Measurements from ENCODE around the gene SLC25A18.
"Not testable (repeated sequence)": the region's sequence is repeated elsewhere in the genome, so short reads cannot be mapped to it uniquely, and the experiment has no call there.

The SLC25A18 gene

DNA sequence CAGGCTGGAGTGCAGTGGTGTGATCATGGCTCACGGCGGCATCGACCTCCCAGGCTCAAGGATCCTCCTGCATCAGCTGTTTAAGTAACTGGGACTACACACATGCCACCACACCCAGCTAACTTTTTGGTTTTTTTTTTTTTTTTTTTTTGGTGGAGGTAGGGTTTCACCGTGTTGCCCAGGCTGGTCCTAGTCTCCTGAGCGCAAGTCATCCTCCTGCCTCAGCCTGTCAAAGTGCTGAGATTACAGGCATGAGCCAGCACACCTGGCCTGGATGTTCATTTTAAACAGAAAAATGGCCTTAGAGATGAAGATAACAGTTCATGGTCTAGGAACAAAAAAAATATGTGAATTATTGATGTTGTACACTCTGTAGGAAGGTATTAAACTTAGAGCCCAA is 13.6 kb upstream of the SLC25A18 start:
- TF ChIP-seq, protein P1, sequence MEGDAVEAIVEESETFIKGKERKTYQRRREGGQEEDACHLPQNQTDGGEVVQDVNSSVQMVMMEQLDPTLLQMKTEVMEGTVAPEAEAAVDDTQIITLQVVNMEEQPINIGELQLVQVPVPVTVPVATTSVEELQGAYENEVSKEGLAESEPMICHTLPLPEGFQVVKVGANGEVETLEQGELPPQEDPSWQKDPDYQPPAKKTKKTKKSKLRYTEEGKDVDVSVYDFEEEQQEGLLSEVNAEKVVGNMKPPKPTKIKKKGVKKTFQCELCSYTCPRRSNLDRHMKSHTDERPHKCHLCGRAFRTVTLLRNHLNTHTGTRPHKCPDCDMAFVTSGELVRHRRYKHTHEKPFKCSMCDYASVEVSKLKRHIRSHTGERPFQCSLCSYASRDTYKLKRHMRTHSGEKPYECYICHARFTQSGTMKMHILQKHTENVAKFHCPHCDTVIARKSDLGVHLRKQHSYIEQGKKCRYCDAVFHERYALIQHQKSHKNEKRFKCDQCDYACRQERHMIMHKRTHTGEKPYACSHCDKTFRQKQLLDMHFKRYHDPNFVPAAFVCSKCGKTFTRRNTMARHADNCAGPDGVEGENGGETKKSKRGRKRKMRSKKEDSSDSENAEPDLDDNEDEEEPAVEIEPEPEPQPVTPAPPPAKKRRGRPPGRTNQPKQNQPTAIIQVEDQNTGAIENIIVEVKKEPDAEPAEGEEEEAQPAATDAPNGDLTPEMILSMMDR (IDR thresholded peaks at IDR 0.05; ENCODE audit: control insufficient read depth, extremely low read depth, insufficient read depth), result no peak
- no peak for DNase-seq (ENCODE audit: low read depth)
- no peak overlapping the region for H3K4me3 ChIP-seq (ENCODE audit: low read depth, low read length)

DNA sequence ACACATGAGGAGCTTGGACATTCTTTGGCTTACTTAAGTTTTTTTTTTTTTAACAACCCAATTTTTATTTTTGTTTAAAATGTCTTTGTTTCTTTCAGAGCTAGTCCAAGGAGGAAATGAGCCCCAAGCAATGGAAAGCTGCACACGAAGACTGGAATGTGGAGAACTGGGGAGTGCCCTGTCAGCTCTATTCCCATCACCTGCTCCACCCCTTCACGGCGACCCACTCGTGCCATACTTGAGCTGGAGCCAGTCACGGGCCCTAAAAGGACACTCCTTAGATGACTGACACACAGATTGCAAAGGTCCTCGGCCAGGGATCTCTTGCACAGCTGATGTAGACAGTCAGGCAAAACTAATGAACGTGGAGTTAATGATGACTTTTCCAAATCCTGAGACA is 10.6 kb upstream of the SLC25A18 start:
- no peak for DNase-seq (ENCODE audit: low read depth)

GRCh38 chr22:17554814-17555213 is 8.5 kb upstream of the SLC25A18 start:
- TF ChIP-seq, protein P1 (IDR thresholded peaks at IDR 0.05; ENCODE audit: control insufficient read depth, extremely low read depth, insufficient read depth), result no peak
- no peak overlapping the region for H3K4me3 ChIP-seq (ENCODE audit: low read depth, low read length)
- DNase-seq (ENCODE audit: low read depth), result no peak

More for the DNA sequence above, 10.6 kb upstream of the SLC25A18 start:
- no peak overlapping the region for H3K4me3 ChIP-seq (ENCODE audit: low read depth, low read length)
- TF ChIP-seq, protein P1 (IDR thresholded peaks at IDR 0.05; ENCODE audit: control insufficient read depth, extremely low read depth, insufficient read depth), result no peak

DNA sequence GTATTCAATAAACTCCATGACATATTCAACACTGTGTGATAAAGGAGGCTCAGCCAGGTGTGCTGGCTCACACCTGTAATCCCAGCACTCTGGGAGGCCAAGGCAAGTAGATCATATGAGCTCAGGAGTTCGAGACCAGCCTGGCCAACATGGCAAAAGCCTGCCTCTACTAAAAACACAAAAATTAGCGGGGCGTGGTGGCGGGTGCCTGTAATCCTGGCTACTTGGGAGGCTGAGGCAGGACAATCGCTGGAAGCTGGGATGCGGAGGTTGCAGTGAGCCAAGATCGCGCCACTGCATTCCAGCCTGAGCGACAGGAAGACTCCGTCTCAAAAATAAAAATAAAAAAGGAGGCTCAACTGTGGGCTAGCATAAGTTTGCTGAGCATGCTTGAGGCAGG is 4.1 kb upstream of the SLC25A18 start:
- TF ChIP-seq, protein P1 (IDR thresholded peaks at IDR 0.05; ENCODE audit: control insufficient read depth, extremely low read depth, insufficient read depth), result no peak

GRCh38 chr22:17563936-17564391 is 666 bp downstream of the SLC25A18 start:
- TF ChIP-seq, protein P1 (IDR thresholded peaks at IDR 0.05; ENCODE audit: control insufficient read depth, extremely low read depth, insufficient read depth), result no peak

More for the DNA sequence above, 4.1 kb upstream of the SLC25A18 start:
- H3K4me3 ChIP-seq (ENCODE audit: low read depth, low read length), result no peak overlapping the region
- no peak for DNase-seq (ENCODE audit: low read depth)

DNA sequence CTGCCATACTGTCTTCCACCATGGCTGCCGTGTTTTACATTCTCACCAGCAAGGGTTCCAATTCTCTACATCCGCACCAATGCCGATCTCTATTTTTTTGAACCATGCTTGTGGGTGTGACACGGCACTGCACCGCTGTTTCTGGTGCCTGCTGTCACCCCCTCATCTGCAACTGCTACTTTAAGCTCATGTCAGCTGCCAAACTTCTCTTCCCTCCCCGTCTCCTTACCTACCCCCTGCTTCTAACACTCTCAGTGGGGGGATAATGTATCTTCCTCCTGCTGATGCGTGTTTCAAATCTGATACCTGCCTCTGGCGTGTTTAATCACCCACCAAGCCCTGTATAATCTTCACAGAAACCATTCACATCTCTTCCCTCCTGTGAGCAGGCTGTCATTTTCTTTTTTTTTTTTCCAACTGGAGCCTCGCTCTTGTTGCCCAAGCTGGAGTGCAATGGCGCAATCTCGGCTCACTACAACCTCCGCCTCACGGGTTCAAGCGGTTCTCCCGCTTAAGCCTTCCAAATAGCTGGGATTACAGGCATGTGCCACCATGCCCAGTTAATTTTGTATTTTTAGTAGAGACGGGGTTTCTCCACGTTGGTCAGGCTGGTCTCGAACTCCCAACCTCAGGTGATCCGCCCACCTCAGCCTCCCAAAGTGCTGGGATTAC is 2.9 kb downstream of the SLC25A18 start:
- H3K4me3 ChIP-seq (ENCODE audit: low read depth, low read length); DNase-seq (ENCODE audit: low read depth): not testable (repeated sequence)

More at GRCh38 chr22:17563936-17564391, 666 bp downstream of the SLC25A18 start:
- DNase-seq (ENCODE audit: low read depth), result no peak
- no peak overlapping the region for H3K4me3 ChIP-seq (ENCODE audit: low read depth, low read length)

- no peak overlapping the region for H3K4me3 ChIP-seq (ENCODE audit: low read depth, low read length)
- no peak for DNase-seq (ENCODE audit: low read depth)
- TF ChIP-seq, protein P1 (IDR thresholded peaks at IDR 0.05; ENCODE audit: control insufficient read depth, extremely low read depth, insufficient read depth), result no peak
These were observed 3.5 kb downstream of the SLC25A18 start for GRCh38 chr22:17566776-17567175.
